ENCODE results near the gene EVI5L. TPM values are rescaled to one million over a fixed set of nuclear protein-coding genes. Genes with fewer than 3 reads are reported as not detected.
A peak's percentile ranks its signal among the peaks of the same experiment; 100 is the strongest.

EVI5L gene
- total and polyA plus RNA-seq, 2 of the 13 experiments (the other 11 are each of a cell fraction or from before 2014, with no cell fraction given), result 1.7 to 2.4 TPM

GRCh38 chr19:7843521-7843920 is 13.5 kb downstream of the EVI5L start:
- FAIRE-seq (no peak), DNase-seq (ENCODE audit: low spot score) (no peak), ATAC-seq (no peak)
- intact Hi-C loops (cut with micrococcal nuclease; ENCODE audit: unreplicated experiment) (no loop called here), in situ Hi-C loops (cut with HindIII; ENCODE audit: extremely low pct_ligation_motif_present, low pct_unique_long_range_greater_than_20kb) (no loop called here)
- H3K79me2 ChIP-seq (ENCODE audit: insufficient read depth, low read length), result no peaks in the 10 kb centered on the region
- H3K27me3 ChIP-seq (ENCODE audit: control insufficient read depth in 1 of 2, insufficient read depth in 2 of 2, low read length in 2 of 2), result no peaks in the 10 kb centered on the region
- no peak overlapping the region for H3K9ac ChIP-seq (ENCODE audit: insufficient read depth, low read depth, low read length)
- H3K4me3 ChIP-seq (replicated peaks in 1 of 3; ENCODE audit: insufficient read depth in 1 of 3, low read depth in 2 of 3, low read length in 3 of 3), result no peak overlapping the region
- H3K36me3 ChIP-seq (replicated peaks in 1 of 2; ENCODE audit: control insufficient read depth in 1 of 2, insufficient read depth in 2 of 2, low read length in 2 of 2), result no peaks in the 10 kb centered on the region
- H4K20me1 ChIP-seq (ENCODE audit: insufficient read depth, low read length), result no peaks in the 10 kb centered on the region
- no peak overlapping the region for H3K4me2 ChIP-seq (ENCODE audit: low read depth, low read length)
- POLR2A ChIA-PET, result interaction anchor here (1.6 kb wide), 1 partner anchor 100 kb away, joined by 6 read pairs; the partner anchor contains the start of gene TIMM44
- no peak overlapping the region for H2AFZ ChIP-seq (ENCODE audit: low read length)
- H3K9me3 ChIP-seq (ENCODE audit: low read length), result no peaks in the 10 kb centered on the region
- H3K27ac ChIP-seq (ENCODE audit: extremely low read length, insufficient read depth, low read length), result no peak overlapping the region
- TF ChIP-seq FLYWCH1 (CRISPR knock-in tag; IDR thresholded peaks at IDR 0.05) (no peak), PAX8 (CRISPR knock-in tag; IDR thresholded peaks at IDR 0.05; ENCODE audit: borderline replicate concordance) (no peak), MAF1 (CRISPR knock-in tag; IDR thresholded peaks at IDR 0.05; ENCODE audit: borderline replicate concordance) (no peak), FOSL2 (CRISPR knock-in tag; IDR thresholded peaks at IDR 0.05) (no peak), SMAD9 (CRISPR knock-in tag; IDR thresholded peaks at IDR 0.05) (no peak), EED (CRISPR knock-in tag; IDR thresholded peaks at IDR 0.05) (no peak), KLF11 (CRISPR knock-in tag; IDR thresholded peaks at IDR 0.05) (no peak), ZNF275 (CRISPR knock-in tag; IDR thresholded peaks at IDR 0.05; ENCODE audit: borderline replicate concordance) (no peak), FOXA1 (IDR thresholded peaks at IDR 0.05) (0 out of 2 replicates have a peak, but pooled peaks have one; percentile 23), FOXA1 (CRISPR knock-in tag; IDR thresholded peaks at IDR 0.05) (no peak), SNAPC4 (CRISPR knock-in tag; IDR thresholded peaks at IDR 0.05) (no peak), GTF3A (CRISPR knock-in tag; conservative IDR thresholded peaks at IDR 0.05) (no peak), ZBTB7A (CRISPR knock-in tag; IDR thresholded peaks at IDR 0.05) (no peak), SOX6 (IDR thresholded peaks at IDR 0.05) (0 out of 2 replicates have a peak, but pooled peaks have one; percentile 38), SOX6 (CRISPR knock-in tag; IDR thresholded peaks at IDR 0.05) (no peak), SRF (IDR thresholded peaks at IDR 0.05; ENCODE audit: low read depth, low read length) (no peak)
- TF ChIP-seq, protein P1, sequence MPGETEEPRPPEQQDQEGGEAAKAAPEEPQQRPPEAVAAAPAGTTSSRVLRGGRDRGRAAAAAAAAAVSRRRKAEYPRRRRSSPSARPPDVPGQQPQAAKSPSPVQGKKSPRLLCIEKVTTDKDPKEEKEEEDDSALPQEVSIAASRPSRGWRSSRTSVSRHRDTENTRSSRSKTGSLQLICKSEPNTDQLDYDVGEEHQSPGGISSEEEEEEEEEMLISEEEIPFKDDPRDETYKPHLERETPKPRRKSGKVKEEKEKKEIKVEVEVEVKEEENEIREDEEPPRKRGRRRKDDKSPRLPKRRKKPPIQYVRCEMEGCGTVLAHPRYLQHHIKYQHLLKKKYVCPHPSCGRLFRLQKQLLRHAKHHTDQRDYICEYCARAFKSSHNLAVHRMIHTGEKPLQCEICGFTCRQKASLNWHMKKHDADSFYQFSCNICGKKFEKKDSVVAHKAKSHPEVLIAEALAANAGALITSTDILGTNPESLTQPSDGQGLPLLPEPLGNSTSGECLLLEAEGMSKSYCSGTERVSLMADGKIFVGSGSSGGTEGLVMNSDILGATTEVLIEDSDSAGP (CRISPR knock-in tag; IDR thresholded peaks at IDR 0.05; ENCODE audit: borderline replicate concordance), result no peak
- TF ChIP-seq, protein P2, sequence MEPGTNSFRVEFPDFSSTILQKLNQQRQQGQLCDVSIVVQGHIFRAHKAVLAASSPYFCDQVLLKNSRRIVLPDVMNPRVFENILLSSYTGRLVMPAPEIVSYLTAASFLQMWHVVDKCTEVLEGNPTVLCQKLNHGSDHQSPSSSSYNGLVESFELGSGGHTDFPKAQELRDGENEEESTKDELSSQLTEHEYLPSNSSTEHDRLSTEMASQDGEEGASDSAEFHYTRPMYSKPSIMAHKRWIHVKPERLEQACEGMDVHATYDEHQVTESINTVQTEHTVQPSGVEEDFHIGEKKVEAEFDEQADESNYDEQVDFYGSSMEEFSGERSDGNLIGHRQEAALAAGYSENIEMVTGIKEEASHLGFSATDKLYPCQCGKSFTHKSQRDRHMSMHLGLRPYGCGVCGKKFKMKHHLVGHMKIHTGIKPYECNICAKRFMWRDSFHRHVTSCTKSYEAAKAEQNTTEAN (CRISPR knock-in tag; conservative IDR thresholded peaks at IDR 0.05), result peak; percentile 33; the same call in 1 of the 2 replicates
- CTCF ChIA-PET (ENCODE audit: low intra/inter-chr PET ratio, low total read pairs), result no interaction called here
- peaks cover 27% of the 10 kb centered on the region for H3K4me1 ChIP-seq (ENCODE audit: insufficient read depth, low read length)
- no TSS peak for BruUV-seq (replicated peaks)
- WGBS (ENCODE audit: low lambda C conversion rate), result 86% methylated on average over 6 of the region's 6 CpGs
